Mammary microvascular endothelial cell (primary cell): Measurements from ENCODE around the gene PTPRQ. TPM values are rescaled to one million over a fixed set of nuclear protein-coding genes. Genes with fewer than 3 reads are reported as not detected.

Experiments
- total RNA-seq: library from RNA; depleted of rRNA; stranded (reverse); fragments of >200 nt; gene quantifications from 2 replicates; pipeline ENCODE4 v1.2.3, GENCODE V29; 2015

PTPRQ gene, protein sequence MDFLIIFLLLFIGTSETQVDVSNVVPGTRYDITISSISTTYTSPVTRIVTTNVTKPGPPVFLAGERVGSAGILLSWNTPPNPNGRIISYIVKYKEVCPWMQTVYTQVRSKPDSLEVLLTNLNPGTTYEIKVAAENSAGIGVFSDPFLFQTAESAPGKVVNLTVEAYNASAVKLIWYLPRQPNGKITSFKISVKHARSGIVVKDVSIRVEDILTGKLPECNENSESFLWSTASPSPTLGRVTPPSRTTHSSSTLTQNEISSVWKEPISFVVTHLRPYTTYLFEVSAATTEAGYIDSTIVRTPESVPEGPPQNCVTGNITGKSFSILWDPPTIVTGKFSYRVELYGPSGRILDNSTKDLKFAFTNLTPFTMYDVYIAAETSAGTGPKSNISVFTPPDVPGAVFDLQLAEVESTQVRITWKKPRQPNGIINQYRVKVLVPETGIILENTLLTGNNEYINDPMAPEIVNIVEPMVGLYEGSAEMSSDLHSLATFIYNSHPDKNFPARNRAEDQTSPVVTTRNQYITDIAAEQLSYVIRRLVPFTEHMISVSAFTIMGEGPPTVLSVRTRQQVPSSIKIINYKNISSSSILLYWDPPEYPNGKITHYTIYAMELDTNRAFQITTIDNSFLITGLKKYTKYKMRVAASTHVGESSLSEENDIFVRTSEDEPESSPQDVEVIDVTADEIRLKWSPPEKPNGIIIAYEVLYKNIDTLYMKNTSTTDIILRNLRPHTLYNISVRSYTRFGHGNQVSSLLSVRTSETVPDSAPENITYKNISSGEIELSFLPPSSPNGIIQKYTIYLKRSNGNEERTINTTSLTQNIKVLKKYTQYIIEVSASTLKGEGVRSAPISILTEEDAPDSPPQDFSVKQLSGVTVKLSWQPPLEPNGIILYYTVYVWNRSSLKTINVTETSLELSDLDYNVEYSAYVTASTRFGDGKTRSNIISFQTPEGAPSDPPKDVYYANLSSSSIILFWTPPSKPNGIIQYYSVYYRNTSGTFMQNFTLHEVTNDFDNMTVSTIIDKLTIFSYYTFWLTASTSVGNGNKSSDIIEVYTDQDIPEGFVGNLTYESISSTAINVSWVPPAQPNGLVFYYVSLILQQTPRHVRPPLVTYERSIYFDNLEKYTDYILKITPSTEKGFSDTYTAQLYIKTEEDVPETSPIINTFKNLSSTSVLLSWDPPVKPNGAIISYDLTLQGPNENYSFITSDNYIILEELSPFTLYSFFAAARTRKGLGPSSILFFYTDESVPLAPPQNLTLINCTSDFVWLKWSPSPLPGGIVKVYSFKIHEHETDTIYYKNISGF (N-terminal part only)
- total RNA-seq = not detected in 2 replicates

DNA sequence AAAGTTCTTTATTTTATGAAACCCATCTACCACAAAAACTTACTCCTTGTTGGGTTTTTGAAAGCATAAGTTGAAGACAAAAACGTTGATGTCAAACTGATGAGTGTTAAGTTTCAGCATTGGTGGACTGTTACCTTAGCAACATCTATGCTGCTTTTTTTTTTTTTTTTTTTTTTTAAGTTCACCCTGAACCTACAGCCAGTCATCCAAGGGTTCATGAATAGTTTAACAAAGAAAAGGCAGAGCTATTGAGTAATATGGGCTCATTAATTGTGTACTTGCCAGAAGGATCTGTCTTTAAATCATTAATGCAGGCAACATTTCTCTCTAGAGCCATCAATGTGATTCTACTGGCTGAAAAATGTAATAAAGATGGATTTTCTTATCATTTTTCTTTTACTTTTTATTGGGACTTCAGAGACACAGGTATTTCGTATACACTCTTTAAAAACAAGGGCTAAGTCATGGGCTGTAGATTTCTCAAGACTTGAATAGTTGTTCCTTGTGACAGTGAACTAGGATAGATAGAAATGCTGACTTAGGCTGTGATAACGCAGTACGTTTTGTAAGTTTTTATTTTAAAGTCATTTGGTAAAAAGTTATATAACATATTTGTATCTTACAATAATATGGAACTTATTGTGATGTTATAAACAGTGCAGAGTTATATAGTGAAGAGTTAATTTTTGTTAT is at the start of gene PTPRQ:
Gene PTPRQ (plus strand): TSS at position 262 of the 693 bp plus-strand sequence. CDS start 111 bp downstream, at position 373.

DNA sequence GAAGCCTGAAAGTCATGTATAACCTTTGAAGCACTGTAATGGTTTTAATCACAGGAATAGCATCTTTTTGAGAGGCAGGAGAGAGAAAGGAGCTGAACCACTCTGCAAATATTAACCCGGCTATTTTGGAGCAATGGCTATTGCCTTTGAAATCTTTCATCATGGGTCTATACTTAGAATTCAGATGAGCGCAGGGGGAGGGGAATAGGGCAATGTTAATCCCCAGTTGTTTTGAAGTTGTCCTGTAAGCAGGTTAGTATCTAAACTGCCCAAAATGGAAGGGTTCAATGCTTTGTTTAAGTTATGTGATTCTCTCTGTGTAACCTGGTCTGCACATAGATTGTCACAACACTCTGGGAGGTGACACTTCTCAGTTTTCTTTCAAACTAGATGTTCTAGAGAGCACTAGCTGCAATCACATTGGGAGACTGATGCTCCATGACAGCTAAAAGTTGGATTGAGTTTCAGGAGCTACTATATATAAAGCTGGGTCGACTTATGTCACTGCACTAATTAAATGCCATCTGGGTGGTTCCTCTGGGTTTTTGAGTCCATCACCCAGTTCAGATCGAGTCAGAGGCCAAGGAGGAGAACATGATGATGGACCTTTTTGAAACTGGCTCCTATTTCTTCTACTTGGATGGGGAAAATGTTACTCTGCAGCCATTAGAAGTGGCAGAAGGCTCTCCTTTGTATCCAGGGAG is 263.2 kb downstream of the PTPRQ start, which contains the start of gene MYF6:
Gene MYF6 (plus strand): TSS at position 509 of the 704 bp plus-strand sequence. CDS start 86 bp downstream, at position 595.

DNA sequence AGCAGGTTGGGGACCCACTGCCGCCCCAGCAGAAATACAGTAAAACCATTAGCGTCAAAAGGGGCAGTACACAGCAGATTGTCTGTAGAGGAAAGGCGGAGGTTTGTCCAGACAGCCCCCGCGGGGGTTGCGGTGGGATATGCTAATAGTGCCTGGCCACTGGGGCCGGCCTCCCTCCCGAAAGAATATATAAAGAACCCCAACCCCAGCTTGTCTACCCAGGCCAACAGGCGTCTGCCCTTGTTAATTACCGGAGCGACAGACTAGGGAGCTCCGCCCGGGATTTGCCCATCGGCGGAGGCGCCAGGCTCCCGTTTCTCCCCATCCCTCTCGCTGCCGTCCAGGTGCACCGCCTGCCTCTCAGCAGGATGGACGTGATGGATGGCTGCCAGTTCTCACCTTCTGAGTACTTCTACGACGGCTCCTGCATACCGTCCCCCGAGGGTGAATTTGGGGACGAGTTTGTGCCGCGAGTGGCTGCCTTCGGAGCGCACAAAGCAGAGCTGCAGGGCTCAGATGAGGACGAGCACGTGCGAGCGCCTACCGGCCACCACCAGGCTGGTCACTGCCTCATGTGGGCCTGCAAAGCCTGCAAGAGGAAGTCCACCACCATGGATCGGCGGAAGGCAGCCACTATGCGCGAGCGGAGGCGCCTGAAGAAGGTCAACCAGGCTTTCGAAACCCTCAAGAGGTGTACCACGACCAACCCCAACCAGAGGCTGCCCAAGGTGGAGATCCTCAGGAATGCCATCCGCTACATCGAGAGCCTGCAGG is 272.8 kb downstream of the PTPRQ start, which contains the start of gene MYF5:
Gene MYF5 (plus strand): TSS at position 217 of the 774 bp plus-strand sequence. CDS start 152 bp downstream, at position 369.

